Endothelial cell of umbilical vein (primary cell): ENCODE measurements around the gene RNASE8. TPM values are rescaled to one million over a fixed set of nuclear protein-coding genes. Genes with fewer than 3 reads are reported as not detected.

Source experiments
- BruUV-seq: library from RNA; stranded (reverse); fragments of 400-500 nt; replicated peaks from 2 replicates; lab custom pipeline; 2021; lab: Mats Ljungman, UMichigan
- CTCF ChIA-PET: fragments of 300-600, 350-600 bp; sonication (Branson Sonifier 250); formaldehyde crosslinking; loops from one replicate; lab custom pipeline; 2021; ENCODE audit warnings: antibody characterized with exemption, inconsistent platforms; lab: Charles Lee
- POLR2A ChIA-PET: fragments of 300-600, 350-600 bp; sonication (Branson Sonifier 250); formaldehyde crosslinking; loops from one replicate; lab custom pipeline; 2021; ENCODE audit warnings: antibody characterized with exemption, inconsistent platforms; lab: Charles Lee
- DNase-seq: peaks from one replicate; pipeline ENCODE4 v3.0.0-alpha.2; 2011; ENCODE audit warnings: low read depth, low spot score
- FAIRE-seq: peaks from 2 replicates; lab custom pipeline; 2011; peaks lifted over from hg19 to GRCh38; lab: Jason Lieb, UNC
- H2AFZ ChIP-seq: 2 replicates; pipeline ENCODE4 v1.6.0; 2012; ENCODE audit warnings: low read depth, low read length, control low read depth, inconsistent platforms
- H3K27ac ChIP-seq: 2 replicates; pipeline ENCODE4 v1.5.1; 2011; ENCODE audit warnings: low read depth, mild to moderate bottlenecking, control low read depth, low read length, moderate library complexity; ENCODE audit not compliant: insufficient read depth
- H3K27me3 ChIP-seq, 2 experiments: 2 replicates each; pipeline versions ENCODE4 v1.6.0 to v1.6.1; 2011; ENCODE audit warnings: low read length in 2 of 2, mixed read lengths in 1 of 2; ENCODE audit not compliant: control insufficient read depth in 2 of 2, insufficient read depth in 2 of 2
- H3K36me3 ChIP-seq, 2 experiments: 2 replicates in 1 of 2; 3 replicates in 1 of 2; pipeline ENCODE4 v1.5.1; 2011; ENCODE audit warnings: low read length in 2 of 2, mild to moderate bottlenecking in 1 of 2, moderate library complexity in 1 of 2; ENCODE audit not compliant: control insufficient read depth in 2 of 2, insufficient read depth in 2 of 2; ENCODE audit errors: extremely low read depth in 1 of 2
- H3K4me1 ChIP-seq: 3 replicates; pipeline ENCODE4 v1.5.1; 2011; ENCODE audit warnings: mild to moderate bottlenecking, low read length; ENCODE audit not compliant: control insufficient read depth, insufficient read depth; ENCODE audit errors: extremely low read depth
- H3K4me2 ChIP-seq: 2 replicates; pipeline ENCODE4 v1.6.1; 2011; ENCODE audit warnings: low read length, control low read depth, mixed read lengths; ENCODE audit not compliant: insufficient read depth
- H3K4me3 ChIP-seq, 3 experiments: fragments of 200-600 bp in 1 of 3; sonication (generic), shearing (Covaris generic) in 1 of 3; replicated peaks in 1 of 3; 2 replicates each; pipeline ENCODE4 v1.5.1; 2011 to 2016; ENCODE audit warnings: control low read depth in 3 of 3, low read length in 3 of 3, mild to moderate bottlenecking in 2 of 3, inconsistent platforms in 1 of 3, low read depth in 1 of 3, moderate library complexity in 1 of 3; ENCODE audit not compliant: insufficient read depth in 1 of 3
- H3K79me2 ChIP-seq: 2 replicates; pipeline ENCODE4 v1.6.0; 2012; ENCODE audit warnings: low read length, inconsistent platforms; ENCODE audit not compliant: control insufficient read depth, insufficient read depth
- H3K9ac ChIP-seq: replicated peaks from 2 replicates; pipeline ENCODE3; 2011; ENCODE audit warnings: low read length, control low read depth; ENCODE audit not compliant: insufficient read depth; ENCODE audit errors: extremely low read depth
- H3K9me1 ChIP-seq: replicated peaks from 3 replicates; pipeline ENCODE4 v1.6.0; 2011; ENCODE audit warnings: mild to moderate bottlenecking, low read length; ENCODE audit not compliant: control insufficient read depth, insufficient read depth; ENCODE audit errors: extremely low read depth
- H3K9me3 ChIP-seq: replicated peaks from 2 replicates; pipeline ENCODE4 v1.5.1; 2012; ENCODE audit warnings: low read length, inconsistent platforms; ENCODE audit not compliant: control insufficient read depth, insufficient read depth
- H4K20me1 ChIP-seq: replicated peaks from 2 replicates; pipeline ENCODE3; 2011; ENCODE audit warnings: mild to moderate bottlenecking, low read length; ENCODE audit not compliant: control insufficient read depth, insufficient read depth; ENCODE audit errors: extremely low read depth
- CTCF ChIP-seq, 2 donors: IDR thresholded peaks; 1 replicate in 1 of 2; 2 replicates in 1 of 2; pipeline ENCODE4 v1.5.1; 2011; ENCODE audit warnings: low read length in 2 of 2, mild to moderate bottlenecking in 2 of 2, moderate library complexity in 2 of 2, control low read depth in 1 of 2, inconsistent platforms in 1 of 2, low read depth in 1 of 2; ENCODE audit not compliant: insufficient read depth in 1 of 2; ENCODE audit errors: extremely low read depth in 1 of 2
- EZH2 ChIP-seq: IDR thresholded peaks from 2 replicates; pipeline ENCODE4 v1.6.1; 2012; ENCODE audit warnings: borderline replicate concordance, low read depth, mild to moderate bottlenecking, moderate library complexity, low read length, inconsistent platforms; ENCODE audit not compliant: severe bottlenecking
- FOS ChIP-seq: IDR thresholded peaks from 2 replicates; pipeline ENCODE4 v1.6.1; 2011; ENCODE audit warnings: mild to moderate bottlenecking, low read length, moderate library complexity, borderline replicate concordance; ENCODE audit not compliant: insufficient read depth
- GATA2 ChIP-seq: IDR thresholded peaks from 2 replicates; pipeline ENCODE4 v1.7.0; 2011; ENCODE audit warnings: low read depth, mild to moderate bottlenecking, moderate library complexity, mixed read lengths, low read length; ENCODE audit not compliant: insufficient read length, insufficient read depth
- JUN ChIP-seq: IDR thresholded peaks from 2 replicates; pipeline ENCODE4 v1.6.1; 2011; ENCODE audit warnings: borderline replicate concordance, low read depth; ENCODE audit not compliant: insufficient read length, insufficient read depth
- MAX ChIP-seq: IDR thresholded peaks from 2 replicates; pipeline ENCODE4 v1.6.1; 2011; ENCODE audit not compliant: insufficient read depth, insufficient read length
- MYC ChIP-seq: IDR thresholded peaks from one replicate; pipeline ENCODE4 v1.6.1; 2011; ENCODE audit warnings: mild to moderate bottlenecking, low read depth, low read length
- POLR2A ChIP-seq: IDR thresholded peaks from 2 replicates; pipeline ENCODE4 v1.6.1; 2012; ENCODE audit warnings: low read depth, mild to moderate bottlenecking, control low read depth, low read length
- POLR2AphosphoS5 ChIP-seq: IDR thresholded peaks from 2 replicates; pipeline ENCODE4 v1.6.1; 2012; ENCODE audit warnings: low read depth, mild to moderate bottlenecking, control low read depth, low read length, moderate library complexity; ENCODE audit not compliant: insufficient read depth
- dilution Hi-C: fragments of 300-500 bp; cut with MboI; formaldehyde crosslinking; loops from one replicate; pipeline ENCODE4 v1.15.0; 2019; ENCODE audit warnings: low sequenced_read_pairs; ENCODE audit not compliant: extremely low pct_ligation_motif_present
- intact Hi-C: fragments of 100-400 bp; cut with micrococcal nuclease; formaldehyde crosslinking; loops from one replicate; pipeline ENCODE4 v1.10.0; 2022
- polyA plus RNA-seq, 4 experiments: library from polyadenylated mRNA; depleted of rRNA in 3 of 4; stranded (reverse) in 3 of 4; unstranded in 1 of 4; fragments of >200 nt; gene quantifications; 2 replicates each; pipeline versions ENCODE4 v1.2.1 to v1.2.3, GENCODE V29; 2011 to 2012; ENCODE audit warnings: missing spikeins in 1 of 4
- total RNA-seq: library from RNA; stranded (reverse); gene quantifications from 2 replicates; pipeline ENCODE4 v1.2.3, GENCODE V29; 2021

Gene RNASE8
- total and polyA plus RNA-seq, 2 donors (not counting 3 experiments of a cell fraction or from before 2014, with no cell fraction given) = not detected

DNA sequence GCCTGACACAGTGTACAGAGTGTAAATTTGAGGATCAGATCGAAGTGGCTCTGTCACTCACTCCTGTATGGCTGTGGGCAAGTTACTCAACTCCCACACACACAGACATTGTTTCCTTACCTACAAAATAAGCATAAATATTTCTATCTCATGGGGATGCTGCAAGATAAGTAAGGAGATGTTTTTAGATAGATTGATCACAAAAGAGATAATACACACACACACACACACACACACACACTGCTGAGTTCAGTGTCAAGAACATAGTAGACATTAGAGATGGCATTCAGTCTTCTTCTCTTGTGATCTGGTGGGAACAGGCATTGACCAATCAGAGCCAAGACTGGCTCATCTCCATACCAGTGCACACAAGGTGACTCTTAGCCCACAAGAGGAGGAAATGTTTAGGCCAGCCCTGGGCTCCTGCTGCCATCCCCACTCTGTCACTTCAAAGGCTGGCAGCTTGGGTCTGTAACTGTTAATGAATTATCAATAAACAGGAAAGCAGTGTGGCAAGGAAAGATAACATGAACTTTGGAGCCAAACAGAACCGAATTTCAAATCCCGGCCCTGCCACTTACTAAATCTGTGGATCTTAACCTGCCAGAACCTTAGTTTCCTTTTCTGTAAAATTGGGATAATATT is 3.4 kb upstream of the RNASE8 start:
- H3K4me2 ChIP-seq = no peak overlapping the region
- no peak for DNase-seq
- BruUV-seq = no TSS peak
- no peaks in the 10 kb centered on the region for H3K9me1 ChIP-seq
- H3K36me3 ChIP-seq = no peaks in the 10 kb centered on the region
- no peaks in the 10 kb centered on the region for H3K4me1 ChIP-seq
- no peaks in the 10 kb centered on the region for H3K9me3 ChIP-seq
- peaks cover 15 to 22% of the 10 kb centered on the region in 2 experiments for H3K27me3 ChIP-seq
- ChIA-PET CTCF (no interaction called here), POLR2A (no interaction called here)
- FAIRE-seq = no peak
- no peaks in the 10 kb centered on the region for H3K79me2 ChIP-seq
- no peaks in the 10 kb centered on the region for H4K20me1 ChIP-seq
- dilution Hi-C loops = no loop called here
- intact Hi-C loops = no loop called here
- H3K9ac ChIP-seq = no peak overlapping the region
- no peak overlapping the region for H3K4me3 ChIP-seq
- H2AFZ ChIP-seq = no peak overlapping the region
- no peak for TF ChIP-seq GATA2
- no peak for TF ChIP-seq CTCF (IDR thresholded peaks at IDR 0.05; ENCODE audit: extremely low read depth in 1 of 2, insufficient read depth in 1 of 2, low read depth in 1 of 2, low read length in 2 of 2)
- TF ChIP-seq JUN = no peak
- no peak for TF ChIP-seq POLR2AphosphoS5
- no peak for TF ChIP-seq MAX
- TF ChIP-seq POLR2A = no peak
- TF ChIP-seq FOS = no peak
- TF ChIP-seq MYC = no peak
- TF ChIP-seq EZH2 = no peak
- no peak overlapping the region for H3K27ac ChIP-seq
